Measurements from ENCODE around the gene TMEM51. TPM values are rescaled to one million over a fixed set of nuclear protein-coding genes. Genes with fewer than 3 reads are reported as not detected.

Gene TMEM51
- total and polyA plus RNA-seq, 4 experiments from 2014 or later, result 0.47 to 0.61 TPM; not detected in 2

DNA sequence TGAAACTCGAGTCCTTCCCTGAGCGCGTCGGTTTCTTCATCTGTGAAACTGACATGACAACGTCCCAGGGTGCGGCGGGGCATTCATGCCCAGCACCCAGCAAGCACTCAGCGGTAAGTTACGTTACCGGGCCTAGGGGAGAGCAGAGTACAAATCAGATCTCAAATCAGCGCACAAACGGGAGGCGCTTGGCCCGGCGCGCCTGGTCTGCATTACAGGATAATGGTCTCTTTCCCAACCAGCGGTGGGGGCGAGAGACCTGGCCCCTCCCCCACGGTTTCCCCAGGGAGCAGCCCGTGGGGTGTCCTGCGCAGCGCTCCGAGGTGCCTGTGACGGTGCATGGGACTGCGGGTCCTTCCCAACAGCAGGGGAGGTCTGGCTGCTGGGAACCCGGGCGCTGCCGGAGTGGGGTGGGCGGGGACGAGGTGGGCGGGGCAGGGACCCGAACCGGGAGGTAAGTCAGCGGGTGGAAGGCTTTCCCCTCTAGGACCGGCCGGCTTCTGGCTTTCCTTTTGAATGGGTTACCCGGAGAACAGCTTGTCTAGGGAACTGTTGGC lies 1.0 kb downstream of the TMEM51 start:
- CTCF ChIA-PET (ENCODE audit: partially characterized antibody), result interaction anchor here (1.1 to 1.3 kb wide), 2 partner anchors 25 to 26 kb away, joined by 3 read pairs; no protein-coding TSS in a partner anchor
- intact Hi-C loops (cut with micrococcal nuclease), result no loop called here
- peak overlapping the region; percentile 22 to 85 (median 70) for H3K4me3 Mint-ChIP-seq
- H3K27ac Mint-ChIP-seq, result no peak overlapping the region
- peaks cover 0 to 3% of the 10 kb centered on the region in 2 donors for H3K36me3 Mint-ChIP-seq
- peaks cover 24% of the 10 kb centered on the region for H3K4me1 ChIP-seq (ENCODE audit: insufficient read depth, low read length)
- peaks cover 12% of the 10 kb centered on the region for H3K27me3 ChIP-seq (ENCODE audit: insufficient read depth, low read length)
- POLR2A ChIA-PET (ENCODE audit: partially characterized antibody), result no interaction called here
- no peak overlapping the region for H3K27ac ChIP-seq (ENCODE audit: low read depth, low read length)
- no peak for DNase-seq
- H3K9me3 Mint-ChIP-seq, result peaks cover 0 to 5% (median under 1%) of the 10 kb centered on the region in 8 donors
- peaks cover 8 to 40% (median 22%) of the 10 kb centered on the region in 4 donors for H3K4me1 Mint-ChIP-seq
- peaks cover 28 to 34% of the 10 kb centered on the region in 2 donors for H3K27me3 Mint-ChIP-seq
- no peaks in the 10 kb centered on the region for H3K36me3 ChIP-seq (ENCODE audit: insufficient read depth, low read length)
- H3K9me3 ChIP-seq (ENCODE audit: control insufficient read depth in 1 of 2, low read length in 2 of 2), result no peaks in the 10 kb centered on the region
- H3K4me3 ChIP-seq (ENCODE audit: low read length in 2 of 2), result no peak overlapping the region

- H3K4me1 ChIP-seq (ENCODE audit: insufficient read depth, low read length), result peaks cover 24% of the 10 kb centered on the region
- ChIA-PET POLR2A (ENCODE audit: partially characterized antibody) (no interaction called here), CTCF (ENCODE audit: partially characterized antibody) (interaction anchor here (1.1 kb wide), 1 partner anchor 27 kb away, joined by 3 read pairs; no protein-coding TSS in a partner anchor)
- H3K27me3 ChIP-seq (ENCODE audit: insufficient read depth, low read length), result peaks cover 12% of the 10 kb centered on the region
- no peak for DNase-seq
- H3K4me1 Mint-ChIP-seq, result peaks cover 8 to 40% (median 22%) of the 10 kb centered on the region in 4 donors
- peaks cover 0 to 3% of the 10 kb centered on the region in 2 donors for H3K36me3 Mint-ChIP-seq
- no peaks in the 10 kb centered on the region for H3K36me3 ChIP-seq (ENCODE audit: insufficient read depth, low read length)
- H3K9me3 ChIP-seq (ENCODE audit: control insufficient read depth in 1 of 2, low read length in 2 of 2), result no peaks in the 10 kb centered on the region
- no peak overlapping the region for H3K27ac Mint-ChIP-seq
- peak overlapping the region in 7 of 8 donors; percentile 55 to 83 (median 77) for H3K4me3 Mint-ChIP-seq
- H3K9me3 Mint-ChIP-seq, result peaks cover 0 to 5% (median under 1%) of the 10 kb centered on the region in 8 donors
- H3K4me3 ChIP-seq (ENCODE audit: low read length in 2 of 2), result no peak overlapping the region
- H3K27ac ChIP-seq (ENCODE audit: low read depth, low read length), result no peak overlapping the region
- intact Hi-C loops (cut with micrococcal nuclease), result no loop called here
- peaks cover 23 to 29% of the 10 kb centered on the region in 2 donors for H3K27me3 Mint-ChIP-seq
These were observed 1.6 kb downstream of the TMEM51 start for GRCh38 chr1:15155191-15155590.

- H3K27ac ChIP-seq (ENCODE audit: low read depth, low read length), result no peak overlapping the region
- H3K36me3 Mint-ChIP-seq, result no peaks in the 10 kb centered on the region
- intact Hi-C loops (cut with micrococcal nuclease), result no loop called here
- ChIA-PET POLR2A (ENCODE audit: partially characterized antibody) (no interaction called here), CTCF (ENCODE audit: partially characterized antibody) (interaction anchor here (1.9 kb wide), 1 partner anchor 28 kb away, joined by 8 read pairs; no protein-coding TSS in a partner anchor)
- H3K4me1 Mint-ChIP-seq, result peaks cover 8 to 40% (median 22%) of the 10 kb centered on the region in 4 donors
- H3K27ac Mint-ChIP-seq, result peak overlapping the region in 4 of 7 donors; percentile 3 to 70 (median 44)
- DNase-seq, result no peak
- peaks cover 12% of the 10 kb centered on the region for H3K27me3 ChIP-seq (ENCODE audit: insufficient read depth, low read length)
- H3K9me3 ChIP-seq (ENCODE audit: control insufficient read depth in 1 of 2, low read length in 2 of 2), result no peaks in the 10 kb centered on the region
- H3K36me3 ChIP-seq (ENCODE audit: insufficient read depth, low read length), result no peaks in the 10 kb centered on the region
- H3K4me1 ChIP-seq (ENCODE audit: insufficient read depth, low read length), result peaks cover 24% of the 10 kb centered on the region
- no peaks in the 10 kb centered on the region for H3K9me3 Mint-ChIP-seq
- peak overlapping the region in 7 of 8 donors; percentile 60 to 83 (median 77) for H3K4me3 Mint-ChIP-seq
- H3K27me3 Mint-ChIP-seq, result peaks cover 21 to 26% of the 10 kb centered on the region in 2 donors
- no peak overlapping the region for H3K4me3 ChIP-seq (ENCODE audit: low read length in 2 of 2)
These were observed 2.6 kb downstream of the TMEM51 start for GRCh38 chr1:15155888-15156741.

DNA sequence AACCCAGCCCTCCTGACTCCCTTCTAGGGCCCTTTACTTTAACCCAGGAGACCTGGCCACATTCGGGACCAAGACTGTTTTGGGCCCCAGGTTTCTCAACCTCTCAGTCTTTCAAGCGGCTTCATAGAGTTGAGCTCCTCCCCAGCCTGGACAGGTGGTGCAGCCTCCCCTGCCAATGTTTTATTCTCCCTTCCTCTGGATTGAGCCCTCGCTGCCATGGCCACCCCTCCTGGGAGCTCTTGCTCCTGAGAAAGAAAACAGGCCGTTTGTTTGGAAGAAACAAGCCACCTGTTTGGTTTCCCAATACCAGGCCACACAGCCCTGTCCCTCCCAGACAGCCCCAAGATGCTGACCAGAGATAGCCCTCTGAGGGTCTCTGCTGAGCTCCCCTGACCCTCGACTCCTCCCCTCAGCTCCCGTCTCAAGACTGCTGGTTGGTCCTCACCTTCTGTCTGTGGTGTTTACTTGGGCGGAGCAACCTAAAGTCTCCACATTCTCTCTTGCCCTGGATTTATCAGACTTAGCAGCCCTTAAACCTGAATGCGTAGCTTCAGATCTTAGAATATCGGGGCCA lies 3.3 kb downstream of the TMEM51 start:
- CTCF ChIA-PET (ENCODE audit: partially characterized antibody), result interaction anchor here (1.9 kb wide), 1 partner anchor 29 kb away, joined by 8 read pairs; no protein-coding TSS in a partner anchor
- Histone ChIP-seq H3K4me3 (ENCODE audit: low read length in 2 of 2) (no peak overlapping the region), H3K27ac (ENCODE audit: low read depth, low read length) (no peak overlapping the region), H3K36me3 (ENCODE audit: insufficient read depth, low read length) (no peaks in the 10 kb centered on the region), H3K9me3 (ENCODE audit: control insufficient read depth in 1 of 2, low read length in 2 of 2) (no peaks in the 10 kb centered on the region), H3K4me1 (ENCODE audit: insufficient read depth, low read length) (peaks cover 24% of the 10 kb centered on the region), H3K27me3 (ENCODE audit: insufficient read depth, low read length) (peaks cover 4% of the 10 kb centered on the region)
- intact Hi-C loops (cut with micrococcal nuclease), result no loop called here
- DNase-seq, result no peak
- H3K9me3 Mint-ChIP-seq, result no peaks in the 10 kb centered on the region
- no peaks in the 10 kb centered on the region for H3K36me3 Mint-ChIP-seq
- peaks cover 17 to 22% of the 10 kb centered on the region in 2 donors for H3K27me3 Mint-ChIP-seq
- POLR2A ChIA-PET (ENCODE audit: partially characterized antibody), result interaction anchor here (0.5 kb wide), 1 partner anchor 92 kb away, joined by 3 read pairs; no protein-coding TSS in a partner anchor
- H3K27ac Mint-ChIP-seq, result peak overlapping the region in 2 of 7 donors; percentile 51 to 70
- H3K4me1 Mint-ChIP-seq, result peaks cover 8 to 40% (median 21%) of the 10 kb centered on the region in 4 donors
- peak overlapping the region in 6 of 8 donors; percentile 31 to 83 (median 79) for H3K4me3 Mint-ChIP-seq

DNA sequence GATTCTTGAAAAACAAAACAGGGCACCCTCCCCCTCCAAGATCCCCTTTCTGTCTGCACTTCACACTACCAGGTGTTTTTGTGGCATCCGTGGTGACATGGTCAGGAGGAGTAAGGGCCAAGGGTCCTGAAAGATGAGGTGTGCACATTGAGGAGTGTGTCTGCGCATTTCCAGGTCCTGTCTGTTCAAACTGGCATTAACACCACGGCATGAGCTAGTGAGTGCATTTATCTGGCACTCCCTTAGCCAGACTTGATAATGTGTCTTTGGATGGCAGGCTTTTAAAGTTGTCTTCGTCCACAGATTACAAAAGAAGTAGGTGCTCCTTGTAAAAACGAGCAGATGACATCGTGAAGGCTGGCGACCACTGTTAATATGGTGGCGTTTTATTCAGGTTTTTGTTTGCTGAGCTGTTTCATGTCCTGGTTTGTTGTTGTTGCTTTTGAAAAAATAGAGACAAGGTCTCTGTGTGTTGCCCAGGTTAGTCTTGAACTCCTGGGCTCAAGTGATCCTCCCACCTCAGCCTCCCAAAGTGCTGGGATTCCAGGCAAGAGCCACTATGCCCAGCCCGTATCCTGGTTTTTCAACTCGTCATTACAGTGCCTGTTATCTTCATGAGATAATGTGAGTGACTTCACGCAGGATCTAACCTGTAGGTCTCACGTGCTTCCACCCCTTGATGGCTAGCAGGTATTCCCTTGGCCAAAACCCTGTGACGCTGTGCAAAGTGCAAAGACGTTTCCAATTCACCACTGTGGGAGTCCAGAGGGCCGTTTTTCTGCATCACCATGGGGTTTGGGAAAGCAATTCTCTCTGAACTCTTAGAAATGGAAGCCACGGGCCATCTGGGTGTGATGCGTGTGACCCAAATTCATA lies 4.2 kb downstream of the TMEM51 start:
- Histone ChIP-seq H3K4me3 (ENCODE audit: low read length in 2 of 2) (no peak overlapping the region), H3K36me3 (ENCODE audit: insufficient read depth, low read length) (no peaks in the 10 kb centered on the region), H3K27ac (ENCODE audit: low read depth, low read length) (no peak overlapping the region), H3K27me3 (ENCODE audit: insufficient read depth, low read length) (no peaks in the 10 kb centered on the region), H3K4me1 (ENCODE audit: insufficient read depth, low read length) (peaks cover 21% of the 10 kb centered on the region), H3K9me3 (ENCODE audit: control insufficient read depth in 1 of 2, low read length in 2 of 2) (no peaks in the 10 kb centered on the region)
- H3K9me3 Mint-ChIP-seq, result no peaks in the 10 kb centered on the region
- POLR2A ChIA-PET (ENCODE audit: partially characterized antibody), result interaction anchor here (0.5 kb wide), 1 partner anchor 91 kb away, joined by 3 read pairs; no protein-coding TSS in a partner anchor
- no peaks in the 10 kb centered on the region for H3K36me3 Mint-ChIP-seq
- H3K4me3 Mint-ChIP-seq, result no peak overlapping the region
- no peak overlapping the region for H3K27ac Mint-ChIP-seq
- DNase-seq, result no peak
- peaks cover 10 to 32% (median 21%) of the 10 kb centered on the region in 4 donors for H3K4me1 Mint-ChIP-seq
- intact Hi-C loops (cut with micrococcal nuclease), result no loop called here
- CTCF ChIA-PET (ENCODE audit: partially characterized antibody), result interaction anchor here (1.9 kb wide), 1 partner anchor 29 kb away, joined by 8 read pairs; no protein-coding TSS in a partner anchor
- H3K27me3 Mint-ChIP-seq, result peaks cover 14 to 20% of the 10 kb centered on the region in 2 donors

GRCh38 chr1:15158506-15159165 lies 5.1 kb downstream of the TMEM51 start:
- Histone ChIP-seq H3K4me3 (ENCODE audit: low read length in 2 of 2) (no peak overlapping the region), H3K36me3 (ENCODE audit: insufficient read depth, low read length) (no peaks in the 10 kb centered on the region), H3K27me3 (ENCODE audit: insufficient read depth, low read length) (no peaks in the 10 kb centered on the region), H3K27ac (ENCODE audit: low read depth, low read length) (no peak overlapping the region), H3K4me1 (ENCODE audit: insufficient read depth, low read length) (peaks cover 14% of the 10 kb centered on the region), H3K9me3 (ENCODE audit: control insufficient read depth in 1 of 2, low read length in 2 of 2) (no peaks in the 10 kb centered on the region)
- ChIA-PET POLR2A (ENCODE audit: partially characterized antibody) (no interaction called here), CTCF (ENCODE audit: partially characterized antibody) (no interaction called here)
- intact Hi-C loops (cut with micrococcal nuclease), result no loop called here
- no peaks in the 10 kb centered on the region for H3K36me3 Mint-ChIP-seq
- H3K4me1 Mint-ChIP-seq, result peaks cover 10 to 29% (median 21%) of the 10 kb centered on the region in 4 donors
- peaks cover 19 to 20% of the 10 kb centered on the region in 2 donors for H3K27me3 Mint-ChIP-seq
- no peak for DNase-seq
- H3K27ac Mint-ChIP-seq, result no peak overlapping the region
- H3K9me3 Mint-ChIP-seq, result no peaks in the 10 kb centered on the region
- peak overlapping the region in 2 of 8 donors; percentile 31 to 35 for H3K4me3 Mint-ChIP-seq

All from CD4-positive, alpha-beta memory T cell (primary cell).